CD4-positive, alpha-beta T cell treated with Interleukin-15 for 4 hours (primary cell): ENCODE data around the gene AMH.
"Not testable (repeated sequence)": the region's sequence is repeated elsewhere in the genome, so short reads cannot be mapped to it uniquely, and the experiment has no call there.

Source experiments
- DNase-seq: peaks from one replicate; pipeline ENCODE4 v3.0.0-alpha.2; 2020; ENCODE audit warnings: low spot score

Gene AMH

GRCh38 chr19:2270423-2271233 lies 21.5 kb downstream of the AMH start:
- peak; percentile 71 for DNase-seq

GRCh38 chr19:2271234-2272103 lies 22.3 kb downstream of the AMH start:
- no peak for DNase-seq

GRCh38 chr19:2273356-2274184 lies 24.4 kb downstream of the AMH start:
- peak; percentile 73 for DNase-seq

DNA sequence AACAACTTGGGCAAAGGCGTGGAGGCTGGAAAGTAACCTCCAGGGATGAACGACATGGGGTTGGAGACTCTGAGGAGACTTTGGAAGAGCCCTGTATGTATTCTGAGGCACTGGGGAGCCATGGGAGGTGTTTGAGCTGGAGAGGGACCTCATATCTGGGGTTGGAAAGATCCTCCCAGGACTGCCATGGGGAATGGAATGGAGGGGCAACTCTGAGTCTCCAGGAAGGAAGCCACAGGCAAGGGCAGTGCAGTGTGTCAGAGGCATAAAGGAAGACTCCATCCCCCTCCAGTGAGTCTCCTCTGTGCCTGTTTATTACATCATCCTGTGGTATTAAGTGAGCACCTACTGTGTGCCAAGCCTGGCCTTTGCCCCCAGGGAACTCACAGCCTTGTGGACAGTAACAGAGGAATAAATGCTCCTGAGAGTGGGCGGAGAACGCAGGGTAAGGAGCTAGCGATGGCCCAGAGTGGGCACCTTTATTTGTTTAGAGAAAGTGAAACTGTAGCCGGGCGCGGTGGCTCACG lies 25.1 kb downstream of the AMH start:
- no peak for DNase-seq

DNA sequence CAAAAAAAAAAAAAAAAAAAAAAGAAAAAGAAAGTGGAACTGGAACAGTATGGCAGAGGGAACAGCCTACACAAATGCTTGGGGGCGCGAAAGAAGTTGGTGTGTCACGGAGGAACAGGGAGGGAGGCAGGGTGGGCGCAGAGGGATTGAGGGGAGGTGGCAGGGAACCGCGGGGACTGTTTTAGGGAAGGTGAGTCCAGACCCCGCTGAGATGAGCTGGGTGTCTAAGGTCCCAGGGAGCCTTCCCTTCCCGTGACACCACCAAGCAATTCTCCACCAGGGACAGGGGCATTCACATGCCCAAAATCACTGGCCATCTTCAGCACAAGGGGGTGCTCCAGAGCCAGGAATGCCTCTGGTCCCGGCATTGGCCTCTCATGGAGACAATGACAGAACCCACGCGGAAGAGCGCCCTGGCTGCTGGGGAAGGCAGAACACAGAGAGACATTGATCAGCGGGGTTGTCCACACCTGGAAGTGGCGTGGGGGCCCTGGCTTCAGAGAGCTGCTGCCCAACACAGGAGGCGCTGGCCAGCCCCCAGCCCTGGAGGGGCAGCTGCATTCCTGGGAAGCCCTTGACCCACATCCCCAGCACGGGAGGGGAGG lies 25.9 kb downstream of the AMH start:
- peak; percentile 40 for DNase-seq

GRCh38 chr19:2275588-2276428 lies 26.7 kb downstream of the AMH start:
- no peak for DNase-seq

DNA sequence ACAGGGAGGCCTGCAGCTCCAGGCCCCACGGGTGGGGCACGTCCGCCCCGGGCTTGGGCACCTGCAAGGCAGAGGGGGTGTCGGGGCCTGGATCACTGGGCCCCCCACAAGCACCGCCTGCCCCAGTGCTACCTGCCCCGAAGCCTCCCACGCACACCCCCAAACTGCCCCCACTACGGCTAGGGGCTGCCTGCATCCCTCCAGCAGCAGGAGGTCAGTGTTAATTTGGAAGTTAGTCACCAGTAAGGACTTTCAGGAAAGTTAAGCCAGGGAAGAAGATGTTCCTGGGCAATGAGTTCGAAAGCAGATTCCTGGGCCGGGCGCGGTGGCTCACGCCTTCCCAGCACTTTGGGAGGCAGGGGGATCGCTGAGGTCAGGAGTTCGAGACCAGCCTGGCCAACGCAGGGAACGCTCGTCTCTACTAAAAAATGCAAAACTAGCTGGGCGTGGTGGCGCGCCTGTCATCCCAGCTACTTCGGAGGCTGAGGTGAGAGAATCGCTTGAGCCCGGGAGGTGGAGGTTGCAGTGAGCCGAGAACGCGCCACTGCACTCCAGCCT lies 27.4 kb downstream of the AMH start:
- no peak for DNase-seq

DNA sequence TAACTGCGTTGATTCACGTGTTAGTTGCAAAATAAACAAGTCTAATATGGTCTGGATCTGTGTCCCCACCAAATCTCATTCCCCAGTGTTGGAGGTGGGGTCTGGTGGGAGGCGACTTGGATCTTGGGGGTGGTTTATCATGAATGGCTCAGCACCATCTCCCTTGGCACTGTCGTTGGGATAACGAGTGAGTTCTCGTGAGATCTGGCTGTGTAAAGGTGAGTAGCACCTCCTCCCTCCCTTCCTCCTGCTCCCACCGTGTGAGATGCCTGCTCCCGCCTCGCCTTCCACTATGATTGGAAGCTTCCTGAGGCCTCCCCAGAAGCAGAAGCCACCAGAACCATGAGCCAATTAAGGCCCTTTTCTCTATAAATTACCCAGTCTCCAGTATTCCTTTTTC lies 28.0 kb downstream of the AMH start:
- no peak for DNase-seq

GRCh38 chr19:2278459-2279158 lies 29.5 kb downstream of the AMH start:
- no peak for DNase-seq

- DNase-seq = no peak
Observed at GRCh38 chr19:2280633-2281264, 31.6 kb downstream of the AMH start.

DNA sequence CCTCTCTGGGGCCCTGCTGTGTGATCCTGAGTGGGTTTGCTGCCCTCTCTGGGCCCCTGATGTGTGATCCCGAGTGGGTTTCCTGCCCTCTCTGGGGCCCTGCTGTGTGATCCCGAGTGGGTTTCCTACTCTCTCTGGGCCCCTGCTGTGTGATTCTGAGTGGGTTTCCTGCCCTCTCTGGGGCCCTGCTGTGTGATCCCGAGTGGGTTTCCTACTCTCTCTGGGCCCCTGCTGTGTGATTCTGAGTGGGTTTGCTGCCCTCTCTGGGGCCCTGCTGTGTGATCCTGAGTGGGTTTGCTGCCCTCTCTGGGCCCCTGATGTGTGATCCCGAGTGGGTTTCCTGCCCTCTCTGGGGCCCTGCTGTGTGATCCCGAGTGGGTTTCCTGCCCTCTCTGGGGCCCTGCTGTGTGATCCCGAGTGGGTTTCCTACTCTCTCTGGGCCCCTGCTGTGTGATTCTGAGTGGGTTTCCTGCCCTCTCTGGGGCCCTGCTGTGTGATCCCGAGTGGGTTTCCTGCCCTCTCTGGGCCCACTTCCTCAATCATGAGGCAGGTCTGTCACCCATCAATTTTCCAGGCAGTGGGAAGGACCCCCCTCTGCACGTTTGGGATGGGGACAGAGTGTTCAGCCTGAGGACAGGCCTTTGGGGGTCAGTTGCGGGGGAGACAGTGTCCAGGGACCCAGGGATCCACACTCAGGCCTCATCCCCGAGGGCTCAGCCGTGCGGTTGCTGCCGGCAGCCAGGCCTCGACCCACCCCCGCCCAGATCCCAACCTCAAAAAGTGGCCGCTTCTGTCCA lies 32.3 kb downstream of the AMH start:
- not testable (repeated sequence) for DNase-seq

- DNase-seq = no peak
Observed at GRCh38 chr19:2282062-2282861, 33.1 kb downstream of the AMH start, which contains the start of gene PEAK3. Gene PEAK3 (minus strand): TSS chr19:2282175. CDS start chr19:2280931, 1,244 bp downstream.

GRCh38 chr19:2282862-2283237 lies 33.7 kb downstream of the AMH start:
- no peak for DNase-seq

- DNase-seq = no peak
Observed at GRCh38 chr19:2283835-2284507, 34.8 kb downstream of the AMH start.

GRCh38 chr19:2286402-2287140 lies 37.4 kb downstream of the AMH start:
- DNase-seq = no peak
